Coronary artery (tissue), 2 donors: ENCODE data around the gene KLHL34.

Experiments
- DNase-seq: peaks from one replicate; pipeline ENCODE4 v3.0.0-alpha.2; 2017; ENCODE audit warnings: low spot score
- H3K27ac ChIP-seq, 2 donors: fragments of 200-600 bp; sonication (generic); one replicate each; pipeline ENCODE4 v1.5.1; 2016 to 2019
- H3K4me3 ChIP-seq: fragments of 200-600 bp; sonication (generic); 2 replicates; pipeline ENCODE4 v1.5.1; 2016; ENCODE audit warnings: mild to moderate bottlenecking, moderate library complexity
- CTCF ChIP-seq: fragments of 200-600 bp; sonication (generic); IDR thresholded peaks from one replicate; pipeline ENCODE4 v1.5.1; 2019; ENCODE audit warnings: antibody characterized with exemption

The KLHL34 gene

GRCh38 chrX:21691512-21692018 lies 33.4 kb upstream of the KLHL34 start:
- no peak for TF ChIP-seq CTCF
- H3K27ac ChIP-seq: no peak overlapping the region
- H3K4me3 ChIP-seq: no peak overlapping the region
- no peak for DNase-seq

- no peak for DNase-seq
- no peak for TF ChIP-seq CTCF
- H3K4me3 ChIP-seq: no peak overlapping the region
- H3K27ac ChIP-seq: no peak overlapping the region
These were observed 25.8 kb upstream of the KLHL34 start for GRCh38 chrX:21683941-21684340.

- DNase-seq: no peak
- Histone ChIP-seq H3K4me3 (no peak overlapping the region), H3K27ac (no peak overlapping the region)
- no peak for TF ChIP-seq CTCF
These were observed 20.0 kb upstream of the KLHL34 start for GRCh38 chrX:21678048-21678612.

- no peak for DNase-seq
- H3K4me3 ChIP-seq: no peak overlapping the region
- H3K27ac ChIP-seq: no peak overlapping the region
- no peak for TF ChIP-seq CTCF
These were observed 17.8 kb upstream of the KLHL34 start for GRCh38 chrX:21675931-21676330.

- no peak overlapping the region for H3K27ac ChIP-seq
- H3K4me3 ChIP-seq: no peak overlapping the region
- no peak for DNase-seq
- TF ChIP-seq CTCF: no peak
These were observed 16.5 kb upstream of the KLHL34 start for GRCh38 chrX:21674430-21675186.

GRCh38 chrX:21666679-21667078 lies 8.5 kb upstream of the KLHL34 start:
- Histone ChIP-seq H3K4me3 (no peak overlapping the region), H3K27ac (no peak overlapping the region)
- no peak for DNase-seq
- no peak for TF ChIP-seq CTCF

GRCh38 chrX:21666252-21666651 lies 8.1 kb upstream of the KLHL34 start:
- Histone ChIP-seq H3K4me3 (no peak overlapping the region), H3K27ac (no peak overlapping the region)
- TF ChIP-seq CTCF: no peak
- no peak for DNase-seq
